A673 (cell line): ENCODE measurements around the gene ZNF641.
"Not testable (repeated sequence)": the region's sequence is repeated elsewhere in the genome, so short reads cannot be mapped to it uniquely, and the experiment has no call there.

Experiments used
- CTCF ChIP-seq: fragments of 300-800, 200-600 bp; sonication (generic); conservative IDR thresholded peaks from 2 replicates; pipeline ENCODE4 v1.5.1; 2017; ENCODE audit warnings: low read depth, mild to moderate bottlenecking, antibody characterized with exemption, low read length, moderate library complexity, mixed read lengths
- EZH2 ChIP-seq: fragments of 200-600 bp; sonication (generic); IDR thresholded peaks from 2 replicates; pipeline ENCODE4 v1.6.1; 2017; ENCODE audit warnings: borderline replicate concordance, low read depth, mild to moderate bottlenecking, mixed read lengths, antibody characterized with exemption, low read length; ENCODE audit not compliant: poor library complexity, severe bottlenecking

GRCh38 chr12:48333680-48334079 lies 17.0 kb downstream of the ZNF641 start:
- not testable (repeated sequence) for TF ChIP-seq CTCF, EZH2
